Measurements from ENCODE around the gene ZNF606. TPM values are rescaled to one million over a fixed set of nuclear protein-coding genes. Genes with fewer than 3 reads are reported as not detected.

Gene ZNF606
- total and polyA plus RNA-seq, 2 donors (not counting 3 experiments of a cell fraction or from before 2014, with no cell fraction given) = 4.6 to 10.8 TPM

DNA sequence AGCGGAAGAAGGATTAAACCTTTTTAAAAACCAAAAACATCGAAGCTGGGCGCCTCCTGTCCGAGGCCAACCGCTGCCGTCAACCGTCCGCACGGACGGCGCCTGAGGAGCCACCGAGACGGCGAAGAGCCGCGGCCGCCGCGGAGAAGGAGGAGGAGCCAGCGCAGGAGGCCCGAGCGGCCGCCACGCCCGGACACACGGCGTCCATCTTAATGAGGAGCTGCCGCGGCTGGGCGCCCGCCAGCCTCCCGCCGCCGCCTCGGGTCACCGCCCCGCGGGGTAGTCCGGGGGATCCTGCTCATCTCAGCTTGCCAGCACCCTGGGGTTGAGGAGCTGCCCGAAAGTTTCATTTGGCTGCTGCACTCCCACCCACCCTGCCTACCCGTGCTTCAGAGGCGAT, 41.8 kb upstream of the ZNF606 start:
- ChIA-PET POLR2A (no interaction called here), CTCF (no interaction called here)
- TF ChIP-seq GATA2 (IDR thresholded peaks at IDR 0.05; ENCODE audit: insufficient read depth, insufficient read length, low read depth, low read length) (no peak), FOS (IDR thresholded peaks at IDR 0.05; ENCODE audit: borderline replicate concordance, insufficient read depth, low read length) (no peak), POLR2A (IDR thresholded peaks at IDR 0.05; ENCODE audit: low read depth, low read length) (no peak), MYC (IDR thresholded peaks at IDR 0.05; ENCODE audit: low read depth, low read length) (no peak), POLR2AphosphoS5 (IDR thresholded peaks at IDR 0.05; ENCODE audit: insufficient read depth, low read depth, low read length) (no peak), JUN (IDR thresholded peaks at IDR 0.05; ENCODE audit: borderline replicate concordance, insufficient read depth, insufficient read length, low read depth) (no peak), EZH2 (IDR thresholded peaks at IDR 0.05; ENCODE audit: borderline replicate concordance, low read depth, low read length, severe bottlenecking) (no peak)
- TF ChIP-seq, protein P1, sequence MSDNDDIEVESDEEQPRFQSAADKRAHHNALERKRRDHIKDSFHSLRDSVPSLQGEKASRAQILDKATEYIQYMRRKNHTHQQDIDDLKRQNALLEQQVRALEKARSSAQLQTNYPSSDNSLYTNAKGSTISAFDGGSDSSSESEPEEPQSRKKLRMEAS (IDR thresholded peaks at IDR 0.05; ENCODE audit: insufficient read depth, insufficient read length) = no peak
- TF ChIP-seq, protein P2, sequence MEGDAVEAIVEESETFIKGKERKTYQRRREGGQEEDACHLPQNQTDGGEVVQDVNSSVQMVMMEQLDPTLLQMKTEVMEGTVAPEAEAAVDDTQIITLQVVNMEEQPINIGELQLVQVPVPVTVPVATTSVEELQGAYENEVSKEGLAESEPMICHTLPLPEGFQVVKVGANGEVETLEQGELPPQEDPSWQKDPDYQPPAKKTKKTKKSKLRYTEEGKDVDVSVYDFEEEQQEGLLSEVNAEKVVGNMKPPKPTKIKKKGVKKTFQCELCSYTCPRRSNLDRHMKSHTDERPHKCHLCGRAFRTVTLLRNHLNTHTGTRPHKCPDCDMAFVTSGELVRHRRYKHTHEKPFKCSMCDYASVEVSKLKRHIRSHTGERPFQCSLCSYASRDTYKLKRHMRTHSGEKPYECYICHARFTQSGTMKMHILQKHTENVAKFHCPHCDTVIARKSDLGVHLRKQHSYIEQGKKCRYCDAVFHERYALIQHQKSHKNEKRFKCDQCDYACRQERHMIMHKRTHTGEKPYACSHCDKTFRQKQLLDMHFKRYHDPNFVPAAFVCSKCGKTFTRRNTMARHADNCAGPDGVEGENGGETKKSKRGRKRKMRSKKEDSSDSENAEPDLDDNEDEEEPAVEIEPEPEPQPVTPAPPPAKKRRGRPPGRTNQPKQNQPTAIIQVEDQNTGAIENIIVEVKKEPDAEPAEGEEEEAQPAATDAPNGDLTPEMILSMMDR (IDR thresholded peaks at IDR 0.05; ENCODE audit: extremely low read depth in 1 of 2, insufficient read depth in 1 of 2, low read depth in 1 of 2, low read length in 2 of 2) = no peak
- no peak for DNase-seq (ENCODE audit: low read depth, low spot score)
- FAIRE-seq = no peak
- Histone ChIP-seq H4K20me1 (replicated peaks; ENCODE audit: control insufficient read depth, extremely low read depth, insufficient read depth, low read length) (no peaks in the 10 kb centered on the region), H2AFZ (ENCODE audit: low read depth, low read length) (no peak overlapping the region), H3K9me1 (replicated peaks; ENCODE audit: control insufficient read depth, extremely low read depth, insufficient read depth, low read length) (no peaks in the 10 kb centered on the region), H3K9me3 (replicated peaks; ENCODE audit: control insufficient read depth, insufficient read depth, low read length) (peaks cover 9% of the 10 kb centered on the region), H3K9ac (replicated peaks; ENCODE audit: extremely low read depth, insufficient read depth, low read length) (no peak overlapping the region), H3K4me1 (ENCODE audit: control insufficient read depth, extremely low read depth, insufficient read depth, low read length) (no peaks in the 10 kb centered on the region), H3K4me3 (replicated peaks in 1 of 3; ENCODE audit: insufficient read depth in 1 of 3, low read depth in 1 of 3, low read length in 3 of 3) (no peak overlapping the region), H3K27me3 (ENCODE audit: control insufficient read depth in 2 of 2, insufficient read depth in 2 of 2, low read length in 2 of 2) (no peaks in the 10 kb centered on the region), H3K4me2 (ENCODE audit: insufficient read depth, low read length) (no peak overlapping the region), H3K27ac (ENCODE audit: insufficient read depth, low read depth, low read length) (no peak overlapping the region), H3K79me2 (ENCODE audit: control insufficient read depth, insufficient read depth, low read length) (no peaks in the 10 kb centered on the region), H3K36me3 (ENCODE audit: control insufficient read depth in 2 of 2, extremely low read depth in 1 of 2, insufficient read depth in 2 of 2, low read length in 2 of 2) (no peaks in the 10 kb centered on the region)
- intact Hi-C loops (cut with micrococcal nuclease) (no loop called here), dilution Hi-C loops (cut with MboI; ENCODE audit: extremely low pct_ligation_motif_present, low sequenced_read_pairs) (no loop called here)
- no TSS peak for BruUV-seq (replicated peaks)
